HG03442 (cell line): ENCODE results near the gene ABAT.
"Not testable (repeated sequence)": the region's sequence is repeated elsewhere in the genome, so short reads cannot be mapped to it uniquely, and the experiment has no call there.

Source experiments
- ATAC-seq: cut with Tn5 transposase; IDR thresholded peaks from one replicate; pipeline ENCODE4 v1.9.1; 2021; ENCODE audit warnings: mild to moderate bottlenecking, moderate library complexity; ENCODE audit not compliant: unreplicated experiment

ABAT gene

GRCh38 chr16:8678068-8678927 lies 3.9 kb downstream of the ABAT start:
- no peak for ATAC-seq

GRCh38 chr16:8679151-8679550 lies 4.7 kb downstream of the ABAT start:
- ATAC-seq = no peak

- no peak for ATAC-seq
Measured at GRCh38 chr16:8682551-8683259, 8.3 kb downstream of the ABAT start.

- ATAC-seq = no peak
Measured at GRCh38 chr16:8683640-8684039, 9.2 kb downstream of the ABAT start.

GRCh38 chr16:8685617-8686016 lies 11.2 kb downstream of the ABAT start:
- no peak for ATAC-seq

- no peak for ATAC-seq
Measured at GRCh38 chr16:8686031-8686621, 11.7 kb downstream of the ABAT start.

- ATAC-seq = no peak
Measured at GRCh38 chr16:8686879-8687278, 12.5 kb downstream of the ABAT start.

GRCh38 chr16:8689686-8690085 lies 15.3 kb downstream of the ABAT start:
- no peak for ATAC-seq

- no peak for ATAC-seq
Measured at GRCh38 chr16:8691728-8692127, 17.3 kb downstream of the ABAT start.

GRCh38 chr16:8694795-8695728 lies 20.6 kb downstream of the ABAT start:
- ATAC-seq = no peak

- ATAC-seq = no peak
Measured at GRCh38 chr16:8696880-8697279, 22.5 kb downstream of the ABAT start.

GRCh38 chr16:8697965-8698364 lies 23.5 kb downstream of the ABAT start:
- no peak for ATAC-seq

GRCh38 chr16:8703693-8704092 lies 29.3 kb downstream of the ABAT start:
- ATAC-seq = no peak

GRCh38 chr16:8704098-8704497 lies 29.7 kb downstream of the ABAT start:
- no peak for ATAC-seq

- not testable (repeated sequence) for ATAC-seq
Measured at GRCh38 chr16:8705100-8705822, 30.8 kb downstream of the ABAT start.

GRCh38 chr16:8708536-8708935 lies 34.1 kb downstream of the ABAT start:
- ATAC-seq = no peak

GRCh38 chr16:8712589-8713361 lies 38.4 kb downstream of the ABAT start:
- ATAC-seq = no peak

GRCh38 chr16:8713635-8714172 lies 39.3 kb downstream of the ABAT start:
- ATAC-seq = no peak

GRCh38 chr16:8714174-8714573 lies 39.8 kb downstream of the ABAT start:
- no peak for ATAC-seq
